ENCODE data around the gene NR5A1. TPM values are rescaled to one million over a fixed set of nuclear protein-coding genes. Genes with fewer than 3 reads are reported as not detected.

NR5A1 gene
- total RNA-seq, 1 experiment from 2014 or later = 0.09 TPM

DNA sequence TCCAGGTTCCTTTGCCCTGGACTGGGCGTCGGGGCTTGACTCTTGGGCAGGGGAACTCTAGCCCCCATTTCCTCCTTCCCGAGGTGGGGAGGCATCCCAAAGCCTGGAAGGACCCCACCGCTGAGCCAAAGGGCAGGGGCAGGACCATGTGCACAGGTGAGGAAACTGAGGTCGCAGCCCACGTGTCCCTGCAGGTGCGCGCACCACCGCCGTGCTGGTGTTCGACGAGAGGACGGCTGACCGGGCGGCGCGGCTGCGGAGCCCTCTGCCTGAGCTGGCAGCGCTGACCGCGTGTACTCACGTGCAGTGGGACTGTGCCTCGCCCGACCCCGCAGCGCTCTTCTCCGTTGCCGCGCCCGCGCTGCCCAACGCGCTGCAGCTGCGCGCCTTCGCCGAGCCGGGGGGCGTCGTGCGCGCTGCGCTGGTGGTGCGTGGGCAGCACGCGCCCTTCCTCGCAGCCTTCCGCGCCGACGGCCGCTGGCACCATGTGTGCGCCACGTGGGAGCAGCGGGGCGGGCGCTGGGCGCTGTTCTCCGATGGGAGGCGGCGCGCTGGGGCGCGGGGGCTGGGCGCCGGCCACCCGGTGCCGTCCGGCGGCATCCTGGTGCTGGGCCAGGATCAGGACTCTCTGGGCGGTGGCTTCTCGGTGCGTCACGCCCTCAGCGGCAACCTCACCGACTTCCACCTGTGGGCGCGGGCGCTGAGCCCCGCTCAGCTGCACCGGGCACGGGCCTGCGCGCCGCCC lies 54.2 kb downstream of the NR5A1 start:
- ChIA-PET CTCF (interaction anchor here (0.5 to 0.6 kb wide), 2 partner anchors 21 to 46 kb away, joined by 3 to 4 read pairs; no protein-coding TSS in a partner anchor), POLR2A (no interaction called here)
- H3K4me3 Mint-ChIP-seq (ENCODE audit: unreplicated experiment) = peak overlapping the region; percentile 76
- H3K36me3 Mint-ChIP-seq (ENCODE audit: insufficient read depth, unreplicated experiment) = no peaks in the 10 kb centered on the region
- Histone ChIP-seq H3K4me3 (ENCODE audit: low read depth, low read length) (peak overlapping the region; percentile 55), H3K36me3 (ENCODE audit: control insufficient read depth, insufficient read depth, low read length) (no peaks in the 10 kb centered on the region), H3K27me3 (replicated peaks; ENCODE audit: control insufficient read depth, insufficient read depth, low read length) (no peaks in the 10 kb centered on the region), H3K4me1 (peaks cover 6% of the 10 kb centered on the region), H3K9me3 (no peaks in the 10 kb centered on the region)
- no peak for TF ChIP-seq CTCF (IDR thresholded peaks at IDR 0.05; ENCODE audit: insufficient read depth in 1 of 2, low read depth in 1 of 2, low read length in 1 of 2, severe bottlenecking in 1 of 2, unreplicated experiment in 1 of 2)
- no peak overlapping the region for H3K27ac Mint-ChIP-seq (ENCODE audit: unreplicated experiment)
- no peaks in the 10 kb centered on the region for H3K9me3 Mint-ChIP-seq (ENCODE audit: unreplicated experiment)
- intact Hi-C loops (cut with micrococcal nuclease; ENCODE audit: unreplicated experiment) = no loop called here
- no peaks in the 10 kb centered on the region for H3K27me3 Mint-ChIP-seq (ENCODE audit: insufficient read depth, unreplicated experiment)
- DNase-seq = peak in 1 of 2 experiments; percentile 55
- no TSS peak for BruUV-seq (replicated peaks)
- no peaks in the 10 kb centered on the region for H3K4me1 Mint-ChIP-seq (ENCODE audit: low read depth, unreplicated experiment)

- no peaks in the 10 kb centered on the region for H3K36me3 ChIP-seq (ENCODE audit: control insufficient read depth, insufficient read depth, low read length)
- DNase-seq = no peak
- no peaks in the 10 kb centered on the region for H3K9me3 ChIP-seq
- Mint-ChIP-seq H3K27me3 (ENCODE audit: insufficient read depth, unreplicated experiment) (no peaks in the 10 kb centered on the region), H3K4me3 (ENCODE audit: unreplicated experiment) (peak overlapping the region; percentile 45), H3K9me3 (ENCODE audit: unreplicated experiment) (no peaks in the 10 kb centered on the region), H3K27ac (ENCODE audit: unreplicated experiment) (no peak overlapping the region), H3K4me1 (ENCODE audit: low read depth, unreplicated experiment) (no peaks in the 10 kb centered on the region), H3K36me3 (ENCODE audit: insufficient read depth, unreplicated experiment) (no peaks in the 10 kb centered on the region)
- intact Hi-C loops (cut with micrococcal nuclease; ENCODE audit: unreplicated experiment) = no loop called here
- H3K4me1 ChIP-seq = peaks cover 6% of the 10 kb centered on the region
- CTCF ChIA-PET = interaction anchor here (0.5 kb wide), 1 partner anchor 22 kb away, joined by 3 read pairs; no protein-coding TSS in a partner anchor
- H3K4me3 ChIP-seq (ENCODE audit: low read depth, low read length) = no peak overlapping the region
- TF ChIP-seq CTCF (IDR thresholded peaks at IDR 0.05; ENCODE audit: insufficient read depth in 1 of 2, low read depth in 1 of 2, low read length in 1 of 2, severe bottlenecking in 1 of 2, unreplicated experiment in 1 of 2) = no peak
- H3K27me3 ChIP-seq (replicated peaks; ENCODE audit: control insufficient read depth, insufficient read depth, low read length) = no peaks in the 10 kb centered on the region
- POLR2A ChIA-PET = no interaction called here
- BruUV-seq (replicated peaks) = no TSS peak
Measured at GRCh38 chr9:124452326-124452725, 54.9 kb downstream of the NR5A1 start.

DNA sequence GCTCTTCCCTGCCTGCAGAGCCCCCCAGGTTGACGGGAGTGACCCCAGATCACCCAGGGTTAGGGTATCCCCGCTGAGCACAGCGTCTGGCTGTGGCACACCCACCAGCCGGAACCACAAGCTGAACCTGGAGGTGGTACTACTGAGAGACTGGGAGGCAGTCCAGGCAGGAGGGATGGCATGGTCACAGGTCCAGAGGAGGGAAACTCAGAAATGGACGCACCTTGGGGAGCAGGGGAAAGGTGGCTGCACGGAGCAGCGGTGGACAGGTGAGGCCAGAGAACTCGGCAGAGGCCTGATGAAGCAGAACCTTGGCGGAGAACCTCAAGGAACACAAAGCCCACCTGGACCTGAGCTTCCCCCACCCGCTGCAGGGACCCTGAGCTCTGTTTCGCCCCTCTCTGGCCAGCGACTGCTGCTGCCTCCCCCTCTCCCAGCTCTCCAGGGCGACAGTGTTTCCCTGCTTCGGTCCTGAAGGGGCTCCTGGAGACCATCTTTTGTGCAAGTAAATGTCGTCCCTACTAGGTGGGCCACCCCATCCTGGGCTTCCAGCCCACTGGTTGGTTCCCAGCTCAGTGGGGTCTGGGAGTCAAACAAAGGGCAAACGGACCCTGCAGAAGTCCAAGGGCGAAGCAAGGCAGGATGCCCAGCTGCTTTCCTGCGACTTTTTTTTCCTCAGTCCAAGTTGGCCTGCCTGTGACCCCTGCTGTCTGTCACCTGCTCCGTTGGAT lies 56.1 kb downstream of the NR5A1 start:
- TF ChIP-seq CTCF (IDR thresholded peaks at IDR 0.05; ENCODE audit: insufficient read depth in 1 of 2, low read depth in 1 of 2, low read length in 1 of 2, severe bottlenecking in 1 of 2, unreplicated experiment in 1 of 2) = no peak
- POLR2A ChIA-PET = no interaction called here
- no peak overlapping the region for H3K4me3 ChIP-seq (ENCODE audit: low read depth, low read length)
- Mint-ChIP-seq H3K27ac (ENCODE audit: unreplicated experiment) (no peak overlapping the region), H3K36me3 (ENCODE audit: insufficient read depth, unreplicated experiment) (no peaks in the 10 kb centered on the region), H3K27me3 (ENCODE audit: insufficient read depth, unreplicated experiment) (no peaks in the 10 kb centered on the region), H3K4me1 (ENCODE audit: low read depth, unreplicated experiment) (no peaks in the 10 kb centered on the region), H3K9me3 (ENCODE audit: unreplicated experiment) (no peaks in the 10 kb centered on the region), H3K4me3 (ENCODE audit: unreplicated experiment) (no peak overlapping the region)
- intact Hi-C loops (cut with micrococcal nuclease; ENCODE audit: unreplicated experiment) = no loop called here
- H3K36me3 ChIP-seq (ENCODE audit: control insufficient read depth, insufficient read depth, low read length) = no peaks in the 10 kb centered on the region
- H3K4me1 ChIP-seq = peaks cover 6% of the 10 kb centered on the region
- H3K9me3 ChIP-seq = no peaks in the 10 kb centered on the region
- no peaks in the 10 kb centered on the region for H3K27me3 ChIP-seq (replicated peaks; ENCODE audit: control insufficient read depth, insufficient read depth, low read length)
- CTCF ChIA-PET = no interaction called here
- DNase-seq = no peak
- BruUV-seq (replicated peaks) = no TSS peak

All from Caco-2 (cell line).